NCI-H146 (cell line): ENCODE results near the gene CISD1.

Experiments used
- DNase-seq: peaks from one replicate; lab custom pipeline; 2025; lab: John Stamatoyannopoulos, UW

CISD1 gene

DNA sequence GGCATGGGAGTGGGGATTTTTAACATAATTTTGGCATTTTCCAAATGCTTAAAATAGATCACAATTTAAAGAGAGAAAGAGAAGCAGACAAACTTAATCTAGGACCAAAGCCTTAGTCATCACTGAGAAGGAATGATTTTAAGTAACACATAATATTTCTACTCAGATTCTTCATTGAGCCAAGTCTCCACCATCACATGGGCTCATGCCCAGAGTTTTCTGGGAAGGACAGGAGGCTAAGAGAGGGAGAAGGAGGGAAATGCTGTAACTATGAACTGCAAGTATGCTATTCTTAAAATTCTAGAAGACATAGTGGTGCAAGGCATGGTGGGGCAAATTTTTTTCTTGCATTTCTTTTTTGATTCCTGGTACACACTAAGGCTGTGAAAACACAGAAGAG is 42.1 kb downstream of the CISD1 start:
- DNase-seq = no peak

GRCh38 chr10:58316874-58317273 is 47.9 kb downstream of the CISD1 start:
- DNase-seq = no peak

DNA sequence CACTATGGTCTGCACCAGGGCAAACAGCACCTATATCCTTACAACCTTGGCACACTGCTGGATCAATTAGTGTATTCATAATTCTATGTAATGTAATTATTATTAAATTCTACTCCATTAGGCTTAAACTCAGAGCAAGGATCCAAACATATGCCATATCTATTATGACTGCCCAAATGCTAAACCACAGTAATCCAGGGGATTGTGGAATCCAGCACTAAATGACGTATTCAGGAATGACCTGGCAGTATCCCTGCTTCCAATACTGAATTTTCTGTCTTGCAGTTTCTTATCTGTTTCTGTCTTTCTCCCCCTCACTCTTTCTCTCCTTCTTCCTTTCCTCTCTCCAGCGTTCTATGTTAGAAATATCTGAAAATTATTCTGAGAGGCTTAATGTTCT is 49.4 kb downstream of the CISD1 start:
- no peak for DNase-seq

DNA sequence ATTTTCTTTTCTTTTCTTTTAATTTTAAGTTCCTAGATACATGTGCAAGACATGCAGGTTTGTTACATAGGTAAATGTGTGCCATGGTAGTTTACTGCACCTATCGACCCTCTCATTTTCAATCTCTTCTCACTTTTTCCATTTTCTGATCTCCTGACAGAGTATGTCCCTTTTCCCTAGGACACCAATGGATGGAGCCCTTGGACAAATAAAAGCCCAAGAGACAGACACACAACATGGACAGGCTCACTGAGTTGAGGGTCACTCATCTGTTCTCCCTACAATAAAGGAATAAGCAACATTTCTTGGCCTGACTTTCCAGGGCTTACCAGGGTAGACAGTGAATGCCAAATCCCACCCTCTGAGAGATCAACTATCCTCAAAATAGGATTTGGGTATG is 50.6 kb downstream of the CISD1 start:
- DNase-seq = no peak

- no peak for DNase-seq
These were observed 51.5 kb downstream of the CISD1 start for GRCh38 chr10:58320351-58321049.

- no peak for DNase-seq
These were observed 53.3 kb downstream of the CISD1 start for GRCh38 chr10:58322072-58322834.

GRCh38 chr10:58322835-58323209 is 53.9 kb downstream of the CISD1 start:
- no peak for DNase-seq

DNA sequence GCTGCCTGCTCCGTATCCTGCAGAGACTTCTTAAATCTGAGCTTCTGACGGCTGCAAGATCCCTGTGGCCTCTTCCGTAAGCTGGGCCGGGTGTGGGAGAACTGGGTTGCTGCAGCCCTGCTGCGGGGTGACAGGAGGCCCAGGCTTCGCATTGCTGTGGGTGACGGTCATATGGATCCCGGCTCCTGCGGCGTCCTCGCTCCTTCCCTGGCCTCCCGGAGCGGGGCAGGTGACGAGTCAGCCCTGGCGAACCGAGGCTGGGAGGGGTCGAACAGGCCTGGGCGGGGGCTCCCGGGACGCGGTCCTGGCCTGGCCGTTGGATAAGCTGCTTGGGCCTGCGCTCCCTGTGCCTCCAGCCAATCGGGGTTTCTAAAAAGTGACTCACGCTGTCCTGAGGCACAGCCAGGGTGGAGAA is 58.0 kb downstream of the CISD1 start:
- DNase-seq = no peak

- no peak for DNase-seq
These were observed 59.3 kb downstream of the CISD1 start for GRCh38 chr10:58328233-58328632.

DNA sequence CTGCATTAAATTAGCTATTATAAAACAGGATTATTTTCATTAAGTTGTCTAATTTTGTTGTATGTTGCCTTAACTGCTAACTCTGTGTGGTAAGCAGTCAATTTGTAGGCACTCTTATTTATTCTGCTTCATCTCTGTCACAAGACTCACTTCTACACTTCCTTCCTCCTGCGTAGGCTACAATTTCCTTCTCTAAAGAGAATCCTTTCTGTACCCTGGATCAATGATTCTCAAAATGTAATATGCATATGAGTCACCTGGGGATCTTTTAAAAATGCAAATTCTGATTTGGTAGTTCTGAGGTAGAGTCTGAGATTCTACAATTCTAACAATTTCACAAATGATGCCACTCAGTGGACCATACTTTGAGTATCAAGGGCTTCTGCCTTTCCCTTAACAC is 61.5 kb downstream of the CISD1 start:
- no peak for DNase-seq

- no peak for DNase-seq
These were observed 62.7 kb downstream of the CISD1 start for GRCh38 chr10:58331646-58332045.

GRCh38 chr10:58334817-58335305 is 65.9 kb downstream of the CISD1 start, which contains the start of gene UBE2D1:
Gene UBE2D1 (plus strand): TSS chr10:58335006. CDS start chr10:58335202, 196 bp downstream.
- peak; percentile 89 for DNase-seq

GRCh38 chr10:58335306-58336005 is 66.5 kb downstream of the CISD1 start:
- DNase-seq = peak; percentile 51

GRCh38 chr10:58336242-58336641 is 67.3 kb downstream of the CISD1 start:
- no peak for DNase-seq
